Cardiac septum (tissue), 1 donor: ENCODE measurements around the gene ARSD. TPM values are rescaled to one million over a fixed set of nuclear protein-coding genes. Genes with fewer than 3 reads are reported as not detected.
A peak's percentile ranks its signal among the peaks of the same experiment; 100 is the strongest.
"Not testable (repeated sequence)": the region's sequence is repeated elsewhere in the genome, so short reads cannot be mapped to it uniquely, and the experiment has no call there.

Experiments
- DNase-seq: peaks from one replicate; pipeline ENCODE4 v3.0.0-alpha.2; 2020; ENCODE audit warnings: low spot score
- intact Hi-C: fragments of 100-400 bp; cut with DNase I; formaldehyde crosslinking; loops from one replicate; pipeline ENCODE4 v1.14.0; 2022
- total RNA-seq: library from RNA; stranded (reverse); fragmentation: NEBNext Ultra II Directional; extraction: Animal tissue kit (Norgen Biotek cat#: 25700); gene quantifications from one replicate; pipeline ENCODE4 v1.2.1, GENCODE V29; 2021
- donor health status: DM: no; HTN: no; CAD: no.

ARSD gene
- total RNA-seq, 1 donor from 2014 or later, result 15.7 TPM

GRCh38 chrX:2934715-2935710 is 5.9 kb upstream of the ARSD start:
- intact Hi-C loops, result no loop called here
- DNase-seq, result no peak

GRCh38 chrX:2933125-2933900 is 4.2 kb upstream of the ARSD start:
- DNase-seq, result no peak
- intact Hi-C loops, result no loop called here

GRCh38 chrX:2931612-2932011 is 2.5 kb upstream of the ARSD start:
- intact Hi-C loops, result no loop called here
- DNase-seq, result no peak

GRCh38 chrX:2931155-2931554 is 2.0 kb upstream of the ARSD start:
- intact Hi-C loops, result no loop called here
- DNase-seq, result no peak

- intact Hi-C loops, result no loop called here
- peak; percentile 88 for DNase-seq
Observed at GRCh38 chrX:2928191-2928582, 952 bp downstream of the ARSD start.

- intact Hi-C loops, result no loop called here
- no peak for DNase-seq
Observed at GRCh38 chrX:2926664-2927275, 2.4 kb downstream of the ARSD start.

GRCh38 chrX:2926255-2926654 is 2.9 kb downstream of the ARSD start:
- intact Hi-C loops, DNase-seq: not testable (repeated sequence)

- intact Hi-C loops, result no loop called here
Observed at GRCh38 chrX:2924151-2924550, 5.0 kb downstream of the ARSD start.

GRCh38 chrX:2921750-2922149 is 7.4 kb downstream of the ARSD start:
- intact Hi-C loops, result no loop called here
- DNase-seq, result no peak

More at GRCh38 chrX:2924151-2924550, 5.0 kb downstream of the ARSD start:
- DNase-seq, result no peak

- no peak for DNase-seq
- intact Hi-C loops, result no loop called here
Observed at GRCh38 chrX:2921193-2921592, 7.9 kb downstream of the ARSD start.

GRCh38 chrX:2917767-2918166 is 11.4 kb downstream of the ARSD start:
- intact Hi-C loops, result no loop called here
- no peak for DNase-seq

- no peak for DNase-seq
- intact Hi-C loops, result no loop called here
Observed at GRCh38 chrX:2913118-2913517, 16.0 kb downstream of the ARSD start.

GRCh38 chrX:2910109-2910508 is 19.0 kb downstream of the ARSD start:
- intact Hi-C loops, result no loop called here
- no peak for DNase-seq

GRCh38 chrX:2908125-2908685 is 20.9 kb downstream of the ARSD start:
- intact Hi-C loops, result no loop called here
- no peak for DNase-seq

- no peak for DNase-seq
- intact Hi-C loops, result no loop called here
Observed at GRCh38 chrX:2907295-2907694, 21.8 kb downstream of the ARSD start.

- DNase-seq, result no peak
- intact Hi-C loops, result no loop called here
Observed at GRCh38 chrX:2903366-2903765, 25.8 kb downstream of the ARSD start.

GRCh38 chrX:2902841-2903240 is 26.3 kb downstream of the ARSD start:
- no peak for DNase-seq
- intact Hi-C loops, result no loop called here

- intact Hi-C loops, result no loop called here
- DNase-seq, result no peak
Observed at GRCh38 chrX:2901367-2902036, 27.6 kb downstream of the ARSD start.

- intact Hi-C loops, result no loop called here
Observed at GRCh38 chrX:2898846-2899512, 30.2 kb downstream of the ARSD start.

More at GRCh38 chrX:2898846-2899512, 30.2 kb downstream of the ARSD start:
- DNase-seq, result no peak
